Body of pancreas (tissue), 4 donors: ENCODE data around the gene CREB5. TPM values are rescaled to one million over a fixed set of nuclear protein-coding genes. Genes with fewer than 3 reads are reported as not detected.

ENCODE experiments used
- ATAC-seq: fragments of 150-250 bp; one replicate; pipeline ENCODE4 v1.9.1; 2016
- DNase-seq, 4 donors: peaks; one replicate each; pipeline ENCODE4 v3.0.0-alpha.2; 2019
- H3K27ac ChIP-seq, 4 donors: fragments of 200-600 bp; sonication (generic); 1 replicate in 3 of 4; 2 replicates in 1 of 4; pipeline versions ENCODE4 v1.5.1 to v1.6.1; 2016 to 2019; ENCODE audit warnings: mild to moderate bottlenecking in 1 of 4, mixed read lengths in 1 of 4, moderate library complexity in 1 of 4
- H3K27me3 ChIP-seq, 2 donors: fragments of 200-600 bp; sonication (generic); one replicate each; pipeline ENCODE4 v1.6.0; 2016; ENCODE audit warnings: mild to moderate bottlenecking in 1 of 2
- H3K36me3 ChIP-seq, 2 donors: fragments of 200-600 bp; sonication (generic); replicated peaks in 1 of 2; 2 replicates each; pipeline ENCODE4 v1.5.1; 2016; ENCODE audit warnings: low read depth in 2 of 2; ENCODE audit not compliant: insufficient read depth in 1 of 2
- H3K4me1 ChIP-seq: fragments of 200-600 bp; sonication (generic); one replicate; pipeline ENCODE4 v1.6.0; 2016
- H3K4me3 ChIP-seq, 2 donors: fragments of 200-600 bp; sonication (generic); 1 replicate in 1 of 2; 2 replicates in 1 of 2; pipeline ENCODE4 v1.5.1; 2016 to 2019
- H3K9me3 ChIP-seq, 3 donors: fragments of 200-600 bp; sonication (generic); 1 replicate in 2 of 3; 2 replicates in 1 of 3; pipeline ENCODE4 v1.5.1; 2016
- CTCF ChIP-seq, 7 experiments: fragments of 450-650 bp in 4 of 7; fragments of 200-600 bp in 3 of 7; sonication (generic) in 3 of 7; IDR thresholded peaks; one replicate each; pipeline ENCODE4 v1.5.1; 2016 to 2019; ENCODE audit warnings: antibody characterized with exemption in 7 of 7
- POLR2A ChIP-seq, 3 donors: fragments of 450-650 bp; IDR thresholded peaks; one replicate each; pipeline ENCODE4 v1.6.1; 2016; ENCODE audit warnings: antibody characterized with exemption in 3 of 3, mild to moderate bottlenecking in 2 of 3
- WGBS, 2 donors: methylation state at CpG; one replicate each; pipeline ENCODE4 v1.1.5; 2017; 5-methylcytosine and 5-hydroxymethylcytosine counted together
- intact Hi-C: fragments of 100-400 bp; cut with DNase I; formaldehyde crosslinking; loops from one replicate; pipeline ENCODE4 v1.15.1; 2023
- total RNA-seq, 2 donors: library from RNA; depleted of rRNA; stranded (reverse); fragments of >200 nt; gene quantifications; one replicate each; pipeline ENCODE4 v1.1.0, GENCODE V29; 2016

CREB5 gene
- total RNA-seq, 2 donors from 2014 or later, result 10.4 to 25.7 TPM

DNA sequence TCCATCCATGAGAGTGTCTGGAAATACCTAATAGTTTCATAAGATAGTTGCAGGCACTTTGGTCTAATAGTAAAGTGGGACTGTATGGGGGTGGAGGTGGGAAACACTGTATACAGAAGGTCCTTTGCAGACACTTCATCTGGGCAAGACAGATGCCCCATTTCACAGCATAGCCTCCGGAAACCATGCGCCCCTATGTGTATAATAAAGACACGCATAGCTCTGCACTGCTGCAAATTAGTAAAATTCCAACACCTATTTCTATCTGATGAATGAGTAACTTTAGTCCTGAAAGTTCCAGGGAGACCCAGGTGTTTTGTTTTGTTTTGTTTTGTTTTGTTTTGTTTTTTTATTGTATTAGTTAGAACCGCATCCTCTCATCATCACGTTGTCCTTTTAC lies 187.1 kb downstream of the CREB5 start:
- 72 to 75% methylated on average over 5 of the region's 5 CpGs for WGBS, 2 donors
- no peaks in the 10 kb centered on the region for H3K4me1 ChIP-seq

GRCh38 chr7:28602282-28602681 lies 190.0 kb downstream of the CREB5 start:
- Histone ChIP-seq H3K9me3 (no peaks in the 10 kb centered on the region), H3K27me3 (no peaks in the 10 kb centered on the region), H3K4me1 (no peaks in the 10 kb centered on the region), H3K27ac (no peak overlapping the region), H3K36me3 (no peaks in the 10 kb centered on the region), H3K4me3 (no peak overlapping the region)
- WGBS, 2 donors, result 80 to 94% methylated on average over 3 of the region's 3 CpGs
- DNase-seq (no peak), ATAC-seq (no peak)
- no peak for TF ChIP-seq POLR2A (IDR thresholded peaks at IDR 0.05)
- intact Hi-C loops, result no loop called here

More for the DNA sequence above, 187.1 kb downstream of the CREB5 start:
- Histone ChIP-seq H3K27ac (no peak overlapping the region), H3K27me3 (no peaks in the 10 kb centered on the region), H3K4me3 (no peak overlapping the region), H3K36me3 (no peaks in the 10 kb centered on the region), H3K9me3 (no peaks in the 10 kb centered on the region)
- ATAC-seq (no peak), DNase-seq (no peak)
- intact Hi-C loops, result no loop called here
- TF ChIP-seq POLR2A (IDR thresholded peaks at IDR 0.05) (no peak), CTCF (IDR thresholded peaks at IDR 0.05) (no peak)

- Histone ChIP-seq H3K4me3 (no peak overlapping the region), H3K4me1 (no peaks in the 10 kb centered on the region), H3K9me3 (no peaks in the 10 kb centered on the region), H3K27me3 (no peaks in the 10 kb centered on the region), H3K36me3 (no peaks in the 10 kb centered on the region), H3K27ac (no peak overlapping the region)
- no peak for DNase-seq
- TF ChIP-seq CTCF (IDR thresholded peaks at IDR 0.05), result no peak
- no peak for TF ChIP-seq POLR2A (IDR thresholded peaks at IDR 0.05)
- no peak for ATAC-seq
- intact Hi-C loops, result no loop called here
- WGBS, 2 donors, result 63 to 70% methylated on average over 7 of the region's 7 CpGs
Observed at GRCh38 chr7:28605427-28606085, 193.2 kb downstream of the CREB5 start.

- Histone ChIP-seq H3K27me3 (no peaks in the 10 kb centered on the region), H3K9me3 (no peaks in the 10 kb centered on the region), H3K4me3 (no peak overlapping the region), H3K4me1 (no peaks in the 10 kb centered on the region), H3K27ac (no peak overlapping the region), H3K36me3 (no peaks in the 10 kb centered on the region)
- no peak for ATAC-seq
- no peak for DNase-seq
- no peak for TF ChIP-seq POLR2A (IDR thresholded peaks at IDR 0.05)
- TF ChIP-seq CTCF (IDR thresholded peaks at IDR 0.05), result no peak
- intact Hi-C loops, result no loop called here
Observed at GRCh38 chr7:28606421-28606820, 194.1 kb downstream of the CREB5 start.

GRCh38 chr7:28607855-28608193 lies 195.5 kb downstream of the CREB5 start:
- Histone ChIP-seq H3K4me1 (no peaks in the 10 kb centered on the region), H3K4me3 (no peak overlapping the region), H3K27me3 (no peaks in the 10 kb centered on the region), H3K27ac (no peak overlapping the region), H3K36me3 (no peaks in the 10 kb centered on the region), H3K9me3 (no peaks in the 10 kb centered on the region)
- TF ChIP-seq POLR2A (IDR thresholded peaks at IDR 0.05) (no peak), CTCF (IDR thresholded peaks at IDR 0.05) (no peak)
- ATAC-seq, result no peak
- whole genome bisulfite sequencing, 2 donors, result 41 to 55% methylated on average over 4 of the region's 4 CpGs
- DNase-seq, result no peak
- intact Hi-C loops, result no loop called here
